Common myeloid progenitor, CD34-positive (primary cell): ENCODE data around the gene LRFN4.

ENCODE experiments used
- CTCF ChIA-PET: fragments of 350-600 bp; sonication (Branson Sonifier 250); formaldehyde crosslinking; loops from one replicate; lab custom pipeline; 2021; ENCODE audit warnings: antibody characterized with exemption; lab: Charles Lee
- POLR2A ChIA-PET: fragments of 350-600 bp; sonication (Branson Sonifier 250); formaldehyde crosslinking; loops from one replicate; lab custom pipeline; 2021; ENCODE audit warnings: antibody characterized with exemption; lab: Charles Lee
- DNase-seq, 3 donors: peaks; one replicate each; pipeline versions ENCODE4 v3.0.0 to v3.0.0-alpha.2; 2013
- H3K27ac ChIP-seq, 2 experiments: 1 replicate in 1 of 2; 2 replicates in 1 of 2; pipeline ENCODE4 v1.7.0; 2013; ENCODE audit warnings: inconsistent platforms in 2 of 2, low read length in 2 of 2, mild to moderate bottlenecking in 2 of 2, low read depth in 1 of 2, moderate library complexity in 1 of 2; ENCODE audit not compliant: severe bottlenecking in 2 of 2, insufficient read depth in 1 of 2, poor library complexity in 1 of 2
- H3K27me3 ChIP-seq, 5 experiments: replicated peaks in 2 of 5; 1 replicate in 3 of 5; 2 replicates in 2 of 5; pipeline versions ENCODE4 v1.6.1 to v1.7.0; 2013; ENCODE audit warnings: low read length in 4 of 5, mild to moderate bottlenecking in 2 of 5, moderate library complexity in 2 of 5, inconsistent platforms in 1 of 5; ENCODE audit not compliant: insufficient read depth in 5 of 5, control insufficient read depth in 4 of 5
- H3K36me3 ChIP-seq, 4 experiments: 1 replicate in 2 of 4; 2 replicates in 2 of 4; pipeline versions ENCODE4 v1.6.1 to v1.7.0; 2013; ENCODE audit warnings: low read length in 3 of 4, control low read depth in 1 of 4, mild to moderate bottlenecking in 1 of 4; ENCODE audit not compliant: control insufficient read depth in 4 of 4, insufficient read depth in 4 of 4
- H3K4me1 ChIP-seq, 4 experiments: 1 replicate in 3 of 4; 2 replicates in 1 of 4; pipeline versions ENCODE4 v1.6.1 to v1.7.1; 2013; ENCODE audit warnings: low read length in 3 of 4, mild to moderate bottlenecking in 3 of 4, control low read depth in 1 of 4, inconsistent platforms in 1 of 4, moderate library complexity in 1 of 4; ENCODE audit not compliant: control insufficient read depth in 4 of 4, insufficient read depth in 4 of 4; ENCODE audit errors: control extremely low read depth in 1 of 4
- H3K4me3 ChIP-seq, 7 experiments: 1 replicate in 4 of 7; 2 replicates in 3 of 7; pipeline versions ENCODE4 v1.5.1 to v1.7.0; 2013; ENCODE audit warnings: mild to moderate bottlenecking in 7 of 7, low read length in 6 of 7, moderate library complexity in 6 of 7, inconsistent platforms in 2 of 7, low read depth in 2 of 7, control low read depth in 1 of 7; ENCODE audit not compliant: insufficient read depth in 4 of 7, control insufficient read depth in 1 of 7; ENCODE audit errors: extremely low read depth in 1 of 7
- H3K9me3 ChIP-seq, 5 experiments: 1 replicate in 4 of 5; 2 replicates in 1 of 5; pipeline versions ENCODE4 v1.6.1 to v1.7.1; 2013; ENCODE audit warnings: low read length in 4 of 5, mild to moderate bottlenecking in 2 of 5, inconsistent platforms in 1 of 5, low read depth in 1 of 5, moderate library complexity in 1 of 5; ENCODE audit not compliant: control insufficient read depth in 4 of 5, insufficient read depth in 2 of 5; ENCODE audit errors: control extremely low read depth in 1 of 5
- WGBS: methylation state at CpG from one replicate; pipeline ENCODE4 v1.1.5; 2013; ENCODE audit not compliant: insufficient coverage; 5-methylcytosine and 5-hydroxymethylcytosine counted together

LRFN4 gene

DNA sequence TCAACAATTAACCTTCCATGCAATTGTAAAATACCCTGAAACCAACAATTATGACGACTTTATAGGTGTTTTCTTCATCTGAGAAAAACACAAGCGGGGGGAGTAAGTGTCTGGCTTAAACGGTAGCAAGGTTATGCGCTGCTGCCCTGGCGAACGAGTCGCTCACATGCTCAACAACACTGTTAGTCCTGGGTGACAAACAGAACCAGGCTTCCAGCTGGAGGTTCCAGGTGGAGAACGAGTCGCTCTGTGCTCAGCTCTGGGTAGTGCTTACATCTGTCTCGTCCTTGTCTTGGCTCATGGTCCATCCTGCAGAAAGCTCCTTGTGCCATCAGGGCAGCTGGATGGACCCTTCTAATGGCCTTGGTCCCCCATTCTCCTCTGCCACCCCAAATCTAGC, 53.2 kb downstream of the LRFN4 start:
- no peak overlapping the region for H3K27ac ChIP-seq

More for the DNA sequence above, 53.2 kb downstream of the LRFN4 start:
- Histone ChIP-seq H3K9me3 (no peaks in the 10 kb centered on the region), H3K4me3 (no peak overlapping the region), H3K27me3 (no peaks in the 10 kb centered on the region), H3K4me1 (no peaks in the 10 kb centered on the region), H3K36me3 (no peaks in the 10 kb centered on the region)
- ChIA-PET CTCF (interaction anchor here (1.3 to 1.6 kb wide), 2 partner anchors 25 to 128 kb away, joined by 3 to 4 read pairs; no protein-coding TSS in a partner anchor), POLR2A (no interaction called here)
- DNase-seq, result no peak
- 98% methylated on average over 9 of the region's 10 CpGs for WGBS
